ENCODE results near the gene CDK14. TPM values are rescaled to one million over a fixed set of nuclear protein-coding genes. Genes with fewer than 3 reads are reported as not detected.

Gene CDK14
- total and polyA plus RNA-seq, 2 donors (not counting 1 experiment from before 2014, with no cell fraction given): 42.1 to 167 TPM

- DNase-seq (no peak), ATAC-seq (ENCODE audit: low read depth) (no peak)
- H3K27me3 ChIP-seq (replicated peaks in 1 of 4; ENCODE audit: control extremely low read depth in 1 of 4, control insufficient read depth in 3 of 4, insufficient read depth in 4 of 4, low read length in 3 of 4): no peaks in the 10 kb centered on the region
- no peaks in the 10 kb centered on the region for H3K9me3 ChIP-seq (ENCODE audit: control extremely low read depth in 1 of 3, control insufficient read depth in 2 of 3, insufficient read depth in 1 of 3, low read length in 2 of 3)
- TF ChIP-seq CTCF (IDR thresholded peaks at IDR 0.05) (no peak), EZH2 (IDR thresholded peaks at IDR 0.05; ENCODE audit: borderline replicate concordance, insufficient read depth, low read depth, low read length, poor library complexity, severe bottlenecking) (no peak)
- H3K4me3 Mint-ChIP-seq: no peak overlapping the region
- no peaks in the 10 kb centered on the region for H4K20me1 ChIP-seq (ENCODE audit: control insufficient read depth, insufficient read depth, low read length, poor library complexity, severe bottlenecking)
- H3K9me3 Mint-ChIP-seq (ENCODE audit: insufficient read depth): no peaks in the 10 kb centered on the region
- H3K27me3 Mint-ChIP-seq: peaks cover 22% of the 10 kb centered on the region
- intact Hi-C loops (cut with micrococcal nuclease): no loop called here
- WGBS (ENCODE audit: insufficient coverage): no CpG with 5 or more reads among the region's 6 CpGs
- H3K4me2 ChIP-seq (replicated peaks; ENCODE audit: low read depth, low read length, poor library complexity, severe bottlenecking): no peak overlapping the region
- ChIA-PET POLR2A (no interaction called here), CTCF (no interaction called here)
- no peaks in the 10 kb centered on the region for H3K79me2 ChIP-seq (ENCODE audit: control insufficient read depth, insufficient read depth, low read length)
- H3K9ac ChIP-seq (ENCODE audit: low read length): no peak overlapping the region
- no peak overlapping the region for H3K27ac ChIP-seq (ENCODE audit: low read length in 2 of 2)
- H3K36me3 ChIP-seq (replicated peaks in 1 of 2; ENCODE audit: control extremely low read depth in 1 of 2, control insufficient read depth in 1 of 2, extremely low read depth in 1 of 2, insufficient read depth in 2 of 2, low read length in 1 of 2): no peaks in the 10 kb centered on the region
- H2AFZ ChIP-seq (ENCODE audit: insufficient read depth, low read depth, low read length, poor library complexity, severe bottlenecking): no peak overlapping the region
- H3K4me3 ChIP-seq (ENCODE audit: control extremely low read depth in 1 of 5, extremely low read depth in 1 of 5, insufficient read depth in 1 of 5, low read depth in 2 of 5, low read length in 4 of 5): no peak overlapping the region
- no peaks in the 10 kb centered on the region for H3K4me1 Mint-ChIP-seq
- H3K4me1 ChIP-seq (ENCODE audit: control insufficient read depth in 2 of 2, insufficient read depth in 2 of 2, low read length in 2 of 2): no peaks in the 10 kb centered on the region
- H3K27ac Mint-ChIP-seq: no peak overlapping the region
These were observed 639.2 kb downstream of the CDK14 start for GRCh38 chr7:91235211-91235832.

DNA sequence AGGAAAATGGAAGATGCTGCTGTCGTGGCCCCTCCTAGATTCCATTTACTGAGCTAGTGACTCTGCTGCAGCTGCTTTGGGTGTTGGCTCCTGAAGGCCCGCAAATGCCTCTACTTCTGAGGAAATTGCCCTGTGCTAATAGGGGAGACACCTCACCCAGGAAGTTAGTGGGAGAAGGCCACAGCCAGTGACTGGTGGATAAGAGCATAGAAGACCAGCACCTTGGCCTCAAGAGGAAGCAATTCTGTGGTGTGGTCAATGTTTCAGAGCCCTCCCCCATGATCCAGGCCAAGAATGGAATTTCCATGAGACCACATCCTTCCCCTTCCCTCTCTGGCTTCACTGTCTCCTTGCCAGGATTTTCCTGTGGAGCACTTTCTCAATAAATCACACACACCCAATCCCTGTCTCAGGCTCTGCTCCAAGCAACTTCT lies 643.1 kb downstream of the CDK14 start:
- 88% methylated on average over 2 of the region's 2 CpGs for WGBS (ENCODE audit: insufficient coverage)
- DNase-seq (no peak), ATAC-seq (ENCODE audit: low read depth) (no peak)
- no peaks in the 10 kb centered on the region for H4K20me1 ChIP-seq (ENCODE audit: control insufficient read depth, insufficient read depth, low read length, poor library complexity, severe bottlenecking)
- peaks cover 0 to 5% (median 0%) of the 10 kb centered on the region in 4 experiments for H3K27me3 ChIP-seq (replicated peaks in 1 of 4; ENCODE audit: control extremely low read depth in 1 of 4, control insufficient read depth in 3 of 4, insufficient read depth in 4 of 4, low read length in 3 of 4)
- Mint-ChIP-seq H3K27ac (no peak overlapping the region), H3K27me3 (peaks cover 22% of the 10 kb centered on the region), H3K4me1 (no peaks in the 10 kb centered on the region), H3K9me3 (ENCODE audit: insufficient read depth) (no peaks in the 10 kb centered on the region), H3K4me3 (no peak overlapping the region)
- CTCF ChIA-PET: no interaction called here
- TF ChIP-seq EZH2 (IDR thresholded peaks at IDR 0.05; ENCODE audit: borderline replicate concordance, insufficient read depth, low read depth, low read length, poor library complexity, severe bottlenecking): no peak
- TF ChIP-seq CTCF (IDR thresholded peaks at IDR 0.05): no peak
- no peak overlapping the region for H3K9ac ChIP-seq (ENCODE audit: low read length)
- no peaks in the 10 kb centered on the region for H3K36me3 ChIP-seq (replicated peaks in 1 of 2; ENCODE audit: control extremely low read depth in 1 of 2, control insufficient read depth in 1 of 2, extremely low read depth in 1 of 2, insufficient read depth in 2 of 2, low read length in 1 of 2)
- H3K4me2 ChIP-seq (replicated peaks; ENCODE audit: low read depth, low read length, poor library complexity, severe bottlenecking): no peak overlapping the region
- H3K79me2 ChIP-seq (ENCODE audit: control insufficient read depth, insufficient read depth, low read length): no peaks in the 10 kb centered on the region
- POLR2A ChIA-PET: no interaction called here
- H3K9me3 ChIP-seq (ENCODE audit: control extremely low read depth in 1 of 3, control insufficient read depth in 2 of 3, insufficient read depth in 1 of 3, low read length in 2 of 3): no peaks in the 10 kb centered on the region
- intact Hi-C loops (cut with micrococcal nuclease): no loop called here
- H3K4me3 ChIP-seq (ENCODE audit: control extremely low read depth in 1 of 5, extremely low read depth in 1 of 5, insufficient read depth in 1 of 5, low read depth in 2 of 5, low read length in 4 of 5): no peak overlapping the region
- no peak overlapping the region for H2AFZ ChIP-seq (ENCODE audit: insufficient read depth, low read depth, low read length, poor library complexity, severe bottlenecking)
- no peaks in the 10 kb centered on the region for H3K4me1 ChIP-seq (ENCODE audit: control insufficient read depth in 2 of 2, insufficient read depth in 2 of 2, low read length in 2 of 2)
- no peak overlapping the region for H3K27ac ChIP-seq (ENCODE audit: low read length in 2 of 2)
